AG10803 (cell line): Measurements from ENCODE around the gene REEP1.

ENCODE experiments used
- DNase-seq: peaks from one replicate; pipeline ENCODE4 v3.0.0; 2010; ENCODE audit warnings: low read depth
- H3K4me3 ChIP-seq: 2 replicates; pipeline ENCODE4 v1.5.1; 2011; ENCODE audit warnings: mild to moderate bottlenecking, low read length, control low read depth
- CTCF ChIP-seq: conservative IDR thresholded peaks from 2 replicates; pipeline ENCODE4 v1.5.1; 2011; ENCODE audit warnings: mild to moderate bottlenecking, low read length, control low read depth, inconsistent platforms

The REEP1 gene

GRCh38 chr2:86338778-86339295 lies 1.4 kb upstream of the REEP1 start:
- no peak overlapping the region for H3K4me3 ChIP-seq
- no peak for DNase-seq

GRCh38 chr2:86336675-86337243 lies 667 bp downstream of the REEP1 start:
- H3K4me3 ChIP-seq: peak overlapping the region; percentile 7; the same call in 1 of the 2 replicates
- no peak for DNase-seq
- no peak for TF ChIP-seq CTCF

More at GRCh38 chr2:86338778-86339295, 1.4 kb upstream of the REEP1 start:
- TF ChIP-seq CTCF: no peak

GRCh38 chr2:86335865-86336674 lies 1.4 kb downstream of the REEP1 start:
- no peak overlapping the region for H3K4me3 ChIP-seq
- no peak for DNase-seq
- no peak for TF ChIP-seq CTCF

GRCh38 chr2:86333378-86333777 lies 4.0 kb downstream of the REEP1 start:
- DNase-seq: no peak
- H3K4me3 ChIP-seq: no peak overlapping the region
- no peak for TF ChIP-seq CTCF

GRCh38 chr2:86332654-86333053 lies 4.8 kb downstream of the REEP1 start:
- no peak overlapping the region for H3K4me3 ChIP-seq
- no peak for DNase-seq
- no peak for TF ChIP-seq CTCF

GRCh38 chr2:86331384-86331783 lies 6.0 kb downstream of the REEP1 start:
- TF ChIP-seq CTCF: no peak
- no peak for DNase-seq
- no peak overlapping the region for H3K4me3 ChIP-seq

- TF ChIP-seq CTCF: no peak
- H3K4me3 ChIP-seq: no peak overlapping the region
- DNase-seq: no peak
Measured at GRCh38 chr2:86330001-86330400, 7.4 kb downstream of the REEP1 start.
